ENCODE data around the gene BTRC.

DNA sequence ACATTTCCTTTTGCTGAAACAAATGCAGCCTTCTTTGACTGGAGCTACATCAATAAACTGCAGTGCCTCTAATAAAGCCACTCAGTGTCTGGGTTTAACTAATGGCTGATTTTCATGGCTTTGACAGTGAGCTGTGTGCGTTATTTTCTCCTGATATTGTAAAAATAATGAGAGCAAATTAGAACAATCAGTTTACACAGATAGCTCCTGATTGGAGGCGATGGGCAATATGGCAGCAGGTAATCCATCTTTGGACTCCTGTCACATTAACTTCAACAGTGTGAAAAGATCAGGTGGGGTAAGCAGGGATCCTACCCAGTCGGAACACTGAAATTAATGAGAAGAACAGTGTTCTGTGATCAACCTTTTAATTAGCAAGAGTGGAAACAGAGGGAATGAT lies 133.4 kb downstream of the BTRC start:
- TF ChIP-seq POLR2A (IDR thresholded peaks at IDR 0.05; ENCODE audit: low read length): no peak
- TF ChIP-seq EHMT2 (IDR thresholded peaks at IDR 0.05; ENCODE audit: low read depth): no peak
- no peak for TF ChIP-seq RAD21 (conservative IDR thresholded peaks at IDR 0.05 in 1 of 2, IDR thresholded peaks at IDR 0.05 in 1 of 2)

Data from A549 (cell line).